H7 (cell line): ENCODE results near the gene MYO1D. TPM values are rescaled to one million over a fixed set of nuclear protein-coding genes. Genes with fewer than 3 reads are reported as not detected.

ENCODE experiments used
- DNase-seq: peaks from one replicate; pipeline ENCODE4 v3.0.0; 2012
- H3K27me3 ChIP-seq: 2 replicates; pipeline ENCODE4 v1.6.0; 2011; ENCODE audit warnings: mild to moderate bottlenecking, low read length; ENCODE audit not compliant: control insufficient read depth, insufficient read depth
- H3K36me3 ChIP-seq: replicated peaks from 2 replicates; pipeline ENCODE4 v1.5.1; 2011; ENCODE audit warnings: low read length; ENCODE audit not compliant: control insufficient read depth, insufficient read depth
- H3K4me3 ChIP-seq: 2 replicates; pipeline ENCODE4 v1.5.1; 2011; ENCODE audit warnings: low read depth, mild to moderate bottlenecking, control low read depth, low read length, moderate library complexity; ENCODE audit not compliant: insufficient read depth
- total RNA-seq: library from RNA; depleted of rRNA; stranded (reverse); fragments of >200 nt; shearing (Covaris generic); gene quantifications from 2 replicates; pipeline ENCODE4 v1.2.3, GENCODE V29; 2014

Gene MYO1D
- total RNA-seq, 1 experiment from 2014 or later: 15.6 TPM

DNA sequence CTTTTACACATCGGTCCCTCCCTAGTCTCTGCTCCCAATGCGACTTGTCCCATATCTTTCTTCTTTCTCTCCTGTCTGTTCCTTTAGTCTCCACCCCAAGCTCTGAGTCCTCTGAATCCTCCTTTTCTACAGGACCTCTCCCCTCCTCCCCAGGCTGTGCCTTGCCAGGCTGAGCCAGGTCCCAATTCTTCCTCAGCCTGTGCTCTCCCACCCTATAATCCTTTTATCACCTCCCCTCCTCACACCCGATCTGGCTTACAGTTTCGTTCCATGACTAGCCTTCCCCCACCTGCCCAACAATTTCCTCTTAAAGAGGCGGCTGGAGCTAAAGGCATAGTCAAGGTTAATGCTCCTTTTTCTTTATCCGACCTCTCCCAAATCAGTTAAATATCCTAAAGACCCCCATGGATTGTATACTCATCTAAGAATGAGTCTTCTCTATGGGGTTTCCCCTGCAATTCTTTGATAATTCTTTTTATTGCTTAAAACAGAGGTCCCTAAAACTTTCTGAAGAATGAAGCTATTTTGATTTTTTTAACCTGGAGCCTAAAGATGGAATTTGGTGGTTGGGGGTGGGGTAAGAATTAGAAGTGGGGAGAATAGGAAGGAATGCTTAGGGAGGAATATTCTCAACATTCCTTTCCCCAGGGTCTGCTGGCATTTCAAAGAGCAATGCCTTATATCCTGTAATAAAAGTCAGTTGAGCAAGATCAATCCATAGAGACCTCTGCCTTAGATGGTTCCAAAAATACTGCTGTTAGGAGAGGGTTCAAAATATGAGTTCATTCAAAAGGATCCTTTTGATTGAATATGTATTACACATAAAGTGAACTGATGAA is 102.8 kb downstream of the MYO1D start:
- DNase-seq: peak; percentile 37
- Histone ChIP-seq H3K4me3 (no peak overlapping the region), H3K27me3 (no peaks in the 10 kb centered on the region), H3K36me3 (no peaks in the 10 kb centered on the region)

DNA sequence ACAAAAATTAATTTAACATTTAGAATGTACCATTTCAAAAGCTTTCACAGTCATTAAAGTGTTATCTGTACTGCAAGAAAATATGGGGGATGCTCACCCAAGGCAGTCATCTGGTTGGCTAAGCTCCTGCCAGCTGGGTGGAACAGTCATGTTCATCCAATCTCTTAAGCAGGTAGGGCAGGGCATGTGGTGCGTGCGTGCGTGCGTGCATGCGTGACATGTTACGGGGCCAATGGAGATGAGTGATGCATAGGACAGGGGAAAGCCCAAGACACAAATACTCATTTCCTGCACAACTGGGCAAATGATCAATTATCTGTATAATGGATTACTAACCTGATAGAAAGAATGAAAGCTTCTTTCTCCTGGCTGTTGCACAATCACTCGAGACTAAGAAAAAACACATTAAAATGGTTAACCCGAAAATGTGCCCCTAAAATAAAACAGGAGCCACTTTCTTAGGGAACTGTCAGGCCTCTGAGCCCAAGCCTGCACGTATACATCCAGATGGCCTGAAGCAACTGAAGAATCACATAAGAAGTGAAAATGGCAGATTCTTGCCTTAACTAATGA is 104.4 kb downstream of the MYO1D start:
- DNase-seq: no peak
- no peaks in the 10 kb centered on the region for H3K27me3 ChIP-seq
- H3K36me3 ChIP-seq: no peaks in the 10 kb centered on the region
- no peak overlapping the region for H3K4me3 ChIP-seq

DNA sequence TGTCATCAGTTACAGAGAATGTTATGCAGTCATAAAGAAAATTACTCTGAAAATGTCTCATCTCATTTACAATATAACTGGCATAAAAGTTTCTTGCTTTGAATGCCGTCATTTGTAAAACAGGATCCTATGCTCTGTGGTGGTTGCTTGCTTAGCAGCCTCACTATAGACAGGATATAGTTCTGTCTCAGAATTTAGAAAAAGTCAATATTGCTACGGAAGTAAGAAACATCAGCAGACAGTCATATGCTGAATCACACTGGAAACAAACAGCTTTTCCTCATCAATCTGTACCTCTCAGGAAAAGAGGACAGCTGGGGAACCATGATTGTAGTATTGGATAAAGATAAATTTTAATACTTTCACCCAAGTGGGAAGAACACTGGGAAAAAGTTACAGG is 105.5 kb downstream of the MYO1D start:
- no peaks in the 10 kb centered on the region for H3K27me3 ChIP-seq
- H3K36me3 ChIP-seq: no peaks in the 10 kb centered on the region
- no peak overlapping the region for H3K4me3 ChIP-seq
- no peak for DNase-seq

DNA sequence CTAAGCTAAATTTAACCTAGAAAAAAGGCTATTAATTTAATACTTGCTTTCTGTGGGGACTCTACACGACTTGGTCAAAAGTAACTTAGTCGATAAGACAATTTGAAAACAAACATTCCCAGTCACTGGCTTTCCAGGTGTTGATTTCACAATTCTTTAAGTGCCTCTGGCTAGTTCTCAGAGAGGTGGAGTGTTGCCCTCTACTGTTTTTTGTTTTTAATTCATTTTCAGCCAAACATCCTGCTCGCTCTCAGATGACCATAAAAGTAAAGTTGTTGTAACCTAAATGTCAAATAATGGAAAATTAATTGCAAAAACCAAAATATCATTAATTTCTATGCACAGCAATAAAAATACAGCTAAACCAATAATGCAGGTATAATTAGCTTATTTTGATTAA is 107.1 kb downstream of the MYO1D start:
- DNase-seq: peak; percentile 13
- no peak overlapping the region for H3K4me3 ChIP-seq
- H3K27me3 ChIP-seq: no peaks in the 10 kb centered on the region
- H3K36me3 ChIP-seq: no peaks in the 10 kb centered on the region

DNA sequence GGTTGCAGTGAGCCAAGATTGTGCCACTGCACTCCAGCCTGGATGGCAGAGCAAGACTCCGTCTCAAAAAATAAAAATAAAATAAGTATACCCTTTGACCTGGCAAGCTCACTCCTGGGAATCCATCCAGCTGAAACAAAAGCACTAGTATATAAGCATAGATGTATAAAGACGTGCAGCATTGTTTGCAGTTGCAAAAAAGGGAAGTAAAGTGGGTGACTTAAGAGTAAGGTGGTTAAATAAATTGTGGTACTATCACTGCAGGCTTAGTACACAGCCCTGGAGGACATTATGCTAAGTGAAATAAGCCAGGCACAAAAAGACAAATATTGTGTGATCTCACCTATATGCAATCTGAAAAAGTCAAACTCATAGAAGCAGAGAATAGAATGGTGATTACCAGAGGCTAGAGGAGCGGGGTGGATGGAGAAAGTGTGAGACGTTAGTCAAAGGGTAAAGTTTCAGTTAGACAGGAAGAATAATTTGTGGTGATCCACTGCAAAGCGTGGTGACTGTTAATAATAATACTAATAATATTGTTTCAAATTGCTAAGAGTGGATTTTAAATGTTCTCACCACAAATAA is 113.0 kb downstream of the MYO1D start:
- Histone ChIP-seq H3K36me3 (no peaks in the 10 kb centered on the region), H3K4me3 (no peak overlapping the region), H3K27me3 (no peaks in the 10 kb centered on the region)
- DNase-seq: no peak

DNA sequence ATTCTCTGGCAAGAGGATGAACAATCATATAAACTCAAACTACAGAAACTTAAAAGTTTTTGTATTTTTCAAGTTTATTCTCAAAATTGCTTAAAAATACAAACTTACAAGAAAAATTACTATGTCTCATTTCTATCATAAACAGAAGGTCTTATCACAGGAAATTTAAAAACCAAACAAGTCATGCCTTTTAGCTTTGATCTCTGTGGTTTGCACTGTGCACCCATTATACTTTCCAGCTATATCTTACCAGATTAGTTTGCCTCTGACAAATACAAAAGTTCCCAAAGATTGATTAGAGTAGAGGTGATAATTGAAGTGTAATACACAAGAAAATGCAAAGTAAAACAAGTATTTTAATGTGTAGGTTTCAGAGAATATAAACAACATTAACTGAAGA is 117.4 kb downstream of the MYO1D start:
- H3K4me3 ChIP-seq: no peak overlapping the region
- no peaks in the 10 kb centered on the region for H3K27me3 ChIP-seq
- no peaks in the 10 kb centered on the region for H3K36me3 ChIP-seq
- no peak for DNase-seq

DNA sequence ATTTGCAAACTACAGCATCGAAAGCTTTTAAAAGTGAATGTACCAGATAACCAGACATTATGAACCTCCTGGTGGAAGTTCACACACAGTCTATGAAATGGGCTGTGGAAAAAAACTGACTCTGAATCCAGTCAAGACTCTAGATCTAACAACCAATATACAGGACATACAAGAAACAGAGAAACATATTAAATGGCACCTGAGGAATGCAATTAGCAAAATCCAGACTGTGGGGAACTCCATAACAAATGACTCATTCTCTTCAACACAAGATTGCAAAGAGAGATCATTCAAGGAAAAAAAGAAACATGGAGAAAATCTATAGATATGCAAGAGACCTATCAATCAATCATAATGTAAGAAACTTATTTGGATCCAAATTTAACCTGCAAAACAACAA is 119.0 kb downstream of the MYO1D start:
- Histone ChIP-seq H3K36me3 (no peaks in the 10 kb centered on the region), H3K27me3 (no peaks in the 10 kb centered on the region), H3K4me3 (no peak overlapping the region)
- no peak for DNase-seq

DNA sequence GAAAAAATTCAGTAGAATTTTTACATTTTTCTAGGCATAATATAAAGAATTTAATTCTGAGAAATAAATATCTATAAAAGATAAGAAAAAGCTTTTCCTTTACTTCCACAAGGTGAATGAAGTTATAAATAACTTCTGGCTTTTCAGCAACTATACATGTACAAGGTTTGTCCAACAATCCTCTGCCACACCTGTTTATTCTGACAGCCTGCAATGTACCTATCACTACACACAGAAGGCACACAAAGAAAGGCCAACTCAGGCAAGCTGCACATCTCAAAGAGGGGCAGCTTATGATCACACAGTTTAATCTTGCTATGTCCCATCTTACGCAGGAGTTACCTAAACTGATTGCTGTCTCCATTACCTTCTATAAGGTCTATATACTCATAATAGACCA is 120.2 kb downstream of the MYO1D start:
- no peaks in the 10 kb centered on the region for H3K27me3 ChIP-seq
- no peak for DNase-seq
- H3K4me3 ChIP-seq: no peak overlapping the region
- H3K36me3 ChIP-seq: no peaks in the 10 kb centered on the region

DNA sequence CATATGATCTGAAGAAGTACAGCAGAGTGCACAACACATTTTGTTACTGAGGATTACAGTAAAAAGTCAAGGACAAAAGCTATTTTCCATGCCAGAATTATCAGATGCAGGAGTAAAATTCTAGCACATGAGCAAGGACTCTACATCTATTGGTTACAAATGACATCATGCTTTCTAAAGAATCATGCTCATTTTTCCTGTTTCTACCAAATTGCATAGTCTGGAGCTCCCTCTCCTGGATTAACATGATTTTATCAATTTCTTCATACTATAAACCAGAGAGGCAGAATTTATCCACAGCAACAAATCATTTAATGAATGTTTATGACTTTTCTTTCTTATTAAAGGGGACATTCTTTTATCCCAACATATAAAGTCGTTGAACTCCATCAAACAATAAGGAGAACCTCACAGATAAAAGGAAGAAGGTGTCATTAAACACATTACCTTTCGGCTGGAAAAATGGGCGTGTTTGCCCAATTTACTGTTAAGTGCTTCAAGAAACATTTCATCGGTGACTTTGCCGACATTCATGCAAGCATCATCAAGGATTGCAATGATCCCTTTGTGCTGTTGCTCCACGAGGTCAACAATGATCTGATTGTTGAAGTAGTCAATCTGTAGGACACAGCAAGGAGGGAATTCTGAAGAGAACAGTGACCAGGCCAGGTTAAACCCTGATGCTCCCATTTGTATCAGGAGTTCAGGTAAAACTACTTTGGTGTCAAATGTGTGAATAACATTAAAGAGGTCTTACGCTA is 121.7 kb downstream of the MYO1D start:
- Histone ChIP-seq H3K27me3 (no peaks in the 10 kb centered on the region), H3K4me3 (no peak overlapping the region), H3K36me3 (no peaks in the 10 kb centered on the region)
- peak; percentile 9 for DNase-seq

DNA sequence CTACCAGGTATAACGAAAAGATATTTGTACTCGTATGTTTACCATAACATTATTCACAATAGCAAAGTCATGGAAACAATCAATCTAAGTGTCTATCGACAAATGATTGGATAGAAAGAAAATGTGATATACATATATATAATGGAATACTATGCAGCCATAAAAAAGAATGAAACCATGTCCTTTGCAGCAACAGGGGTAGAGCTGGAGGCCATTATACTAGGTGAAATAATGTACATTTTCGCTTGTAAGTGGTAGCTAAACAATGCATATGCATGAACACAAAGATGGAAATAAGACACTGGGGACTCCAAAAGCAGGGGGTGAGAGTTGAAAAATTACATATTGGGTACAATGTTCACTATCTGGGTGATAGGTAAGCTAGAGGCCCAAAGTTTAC is 124.0 kb downstream of the MYO1D start:
- DNase-seq: no peak
- Histone ChIP-seq H3K27me3 (no peaks in the 10 kb centered on the region), H3K4me3 (no peak overlapping the region)

DNA sequence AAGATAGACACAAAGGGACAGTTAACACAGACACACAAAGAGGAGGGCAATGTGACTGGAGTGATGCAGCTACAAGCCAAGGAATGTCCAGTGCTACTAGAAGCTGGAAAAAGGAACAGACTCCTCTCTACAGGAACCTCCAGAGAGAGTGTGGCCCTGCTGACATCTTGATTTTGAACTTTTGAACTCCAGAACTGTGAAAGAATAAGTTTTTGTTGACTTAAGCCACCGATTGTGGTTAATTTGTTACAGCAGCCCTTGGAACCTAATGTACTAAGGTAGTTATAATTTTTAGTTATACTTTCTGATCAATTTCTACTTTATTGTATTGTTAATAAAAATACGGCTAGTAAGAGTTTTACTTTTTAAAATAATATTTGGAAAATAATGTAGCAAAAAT is 129.1 kb downstream of the MYO1D start:
- Histone ChIP-seq H3K4me3 (no peak overlapping the region), H3K36me3 (no peaks in the 10 kb centered on the region), H3K27me3 (no peaks in the 10 kb centered on the region)
- no peak for DNase-seq

More for the DNA sequence above, 124.0 kb downstream of the MYO1D start:
- no peaks in the 10 kb centered on the region for H3K36me3 ChIP-seq

DNA sequence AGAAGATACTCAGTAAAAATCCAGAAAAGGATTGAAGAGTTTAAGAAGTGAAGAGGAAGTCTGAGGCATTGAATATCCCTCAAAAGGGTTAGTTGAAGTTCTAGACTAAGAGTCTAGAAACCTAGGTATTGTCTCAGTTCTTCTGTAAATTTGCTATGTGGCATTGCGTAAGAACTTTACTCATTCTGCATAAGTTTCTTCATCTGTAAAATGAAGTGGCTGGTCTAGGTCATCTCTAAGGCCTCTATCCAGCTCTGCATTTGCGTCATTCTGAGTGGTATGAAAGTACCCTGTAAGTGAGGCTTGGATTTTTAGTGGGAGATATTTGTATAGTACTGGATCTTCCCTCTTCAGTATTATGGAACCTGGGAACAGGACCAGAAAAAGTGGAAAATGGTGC is 130.2 kb downstream of the MYO1D start:
- no peak overlapping the region for H3K4me3 ChIP-seq
- no peak for DNase-seq
- no peaks in the 10 kb centered on the region for H3K27me3 ChIP-seq
- H3K36me3 ChIP-seq: no peaks in the 10 kb centered on the region

DNA sequence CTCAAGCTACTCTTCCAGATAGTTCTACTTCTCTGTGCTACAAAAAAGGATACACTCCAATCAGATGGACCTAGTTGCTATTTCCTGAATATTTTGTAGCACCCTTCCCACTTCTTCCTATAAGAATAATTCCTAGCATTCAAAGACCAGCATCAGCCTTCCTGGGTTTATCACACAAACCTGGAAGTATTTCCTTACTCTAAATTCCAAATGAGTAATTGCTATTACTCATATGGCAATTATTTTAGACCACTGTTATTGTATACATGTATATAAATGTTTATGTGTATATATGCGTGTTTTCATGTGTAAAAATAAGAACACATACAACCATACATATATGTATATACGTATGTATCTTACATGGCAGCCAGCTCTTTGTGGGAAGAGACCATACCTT is 130.6 kb downstream of the MYO1D start:
- no peaks in the 10 kb centered on the region for H3K36me3 ChIP-seq

DNA sequence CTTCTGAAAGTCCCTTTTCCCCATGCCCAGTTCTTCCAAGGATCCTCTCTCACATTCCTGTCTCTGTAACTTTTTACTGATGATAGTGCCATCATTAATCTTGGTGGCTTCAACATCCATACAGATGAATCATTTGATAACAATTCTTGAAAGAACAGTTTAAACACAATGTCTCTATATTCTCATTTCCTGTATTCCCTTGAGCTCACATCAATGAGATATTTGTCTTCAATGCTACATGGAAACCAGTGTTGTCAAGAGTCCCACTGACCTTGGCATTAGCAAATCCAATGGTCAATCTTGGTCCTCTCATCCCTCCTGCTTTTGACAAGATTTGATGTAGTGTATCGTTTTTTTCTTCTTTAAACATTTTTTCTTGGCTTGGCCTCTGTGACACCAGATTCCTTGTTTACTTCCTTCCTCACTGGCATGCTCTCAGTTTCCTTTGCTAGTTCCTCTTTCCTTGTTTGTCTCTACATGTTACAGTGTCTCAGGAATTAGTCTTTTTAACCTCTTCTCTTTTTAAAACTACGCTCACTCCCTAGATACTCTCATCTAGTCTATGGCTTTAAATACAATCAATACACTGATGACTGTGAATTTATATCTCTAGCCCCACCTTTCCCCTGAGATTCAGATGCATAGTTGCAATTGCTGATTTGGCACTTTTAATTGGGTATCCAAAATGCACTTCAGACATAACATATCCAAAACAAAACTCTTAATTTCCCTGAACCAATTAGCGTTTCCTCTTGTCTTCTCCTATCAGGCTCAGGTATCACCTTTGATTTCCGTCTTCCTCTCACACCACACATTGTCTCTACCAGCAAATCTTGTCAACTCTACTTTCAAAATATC is 134.0 kb downstream of the MYO1D start:
- Histone ChIP-seq H3K27me3 (no peaks in the 10 kb centered on the region), H3K36me3 (no peaks in the 10 kb centered on the region), H3K4me3 (no peak overlapping the region)
- DNase-seq: no peak

More for the DNA sequence above, 130.6 kb downstream of the MYO1D start:
- Histone ChIP-seq H3K4me3 (no peak overlapping the region), H3K27me3 (no peaks in the 10 kb centered on the region)
- no peak for DNase-seq
